Hematopoietic multipotent progenitor cell (in vitro differentiated cells): ENCODE results near the gene DHRS2. TPM values are rescaled to one million over a fixed set of nuclear protein-coding genes. Genes with fewer than 3 reads are reported as not detected.
"Not testable (repeated sequence)": the region's sequence is repeated elsewhere in the genome, so short reads cannot be mapped to it uniquely, and the experiment has no call there.

Experiments used
- DNase-seq, 3 donors: peaks; one replicate each; pipeline ENCODE4 v3.0.0-alpha.2; 2011 to 2015; ENCODE audit warnings: low read depth in 2 of 3, low spot score in 2 of 3
- total RNA-seq: library from RNA; depleted of rRNA; stranded (reverse); fragments of >200 nt; gene quantifications from one replicate; pipeline ENCODE4 v1.2.3, GENCODE V29; 2012

DHRS2 gene
- total RNA-seq, 1 donor = under 0.01 TPM

DNA sequence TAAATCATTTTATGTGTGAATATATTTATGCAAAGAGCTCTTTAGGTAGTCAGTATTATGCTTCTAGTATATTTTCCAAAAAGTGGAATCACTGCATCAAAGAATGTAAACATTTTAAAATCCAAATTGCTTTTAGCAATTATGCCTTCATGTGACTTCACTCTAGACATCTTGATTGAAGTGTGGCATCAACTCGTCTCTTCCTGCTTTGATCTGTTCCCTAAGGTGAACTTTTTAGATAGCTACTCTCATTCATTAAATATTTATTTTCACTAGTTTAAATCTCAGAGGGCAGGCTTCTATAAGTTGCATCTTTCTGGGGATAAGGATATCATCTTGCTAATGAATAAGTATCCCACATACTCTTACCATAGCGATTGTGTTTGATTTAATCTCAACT is 39.2 kb downstream of the DHRS2 start:
- DNase-seq = no peak

DNA sequence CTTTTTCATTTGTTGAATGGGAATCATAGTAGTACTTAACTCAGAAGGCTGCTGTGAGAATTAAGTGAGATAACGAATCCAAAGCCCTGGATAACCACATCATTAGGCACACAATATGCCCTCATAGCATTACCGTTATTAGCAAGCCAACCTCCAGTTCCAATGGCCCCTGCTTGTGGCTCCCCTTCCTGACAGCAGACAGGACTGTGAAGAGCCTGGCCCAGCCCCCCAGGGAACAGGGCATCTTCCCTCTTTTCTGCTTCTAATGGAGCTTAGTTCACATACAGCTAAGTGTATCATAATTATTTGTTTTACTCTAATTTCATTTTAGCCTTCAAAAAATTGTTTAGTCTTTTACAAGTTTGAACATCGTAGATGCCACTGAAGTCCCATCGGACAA is 39.7 kb downstream of the DHRS2 start:
- DNase-seq = no peak

DNA sequence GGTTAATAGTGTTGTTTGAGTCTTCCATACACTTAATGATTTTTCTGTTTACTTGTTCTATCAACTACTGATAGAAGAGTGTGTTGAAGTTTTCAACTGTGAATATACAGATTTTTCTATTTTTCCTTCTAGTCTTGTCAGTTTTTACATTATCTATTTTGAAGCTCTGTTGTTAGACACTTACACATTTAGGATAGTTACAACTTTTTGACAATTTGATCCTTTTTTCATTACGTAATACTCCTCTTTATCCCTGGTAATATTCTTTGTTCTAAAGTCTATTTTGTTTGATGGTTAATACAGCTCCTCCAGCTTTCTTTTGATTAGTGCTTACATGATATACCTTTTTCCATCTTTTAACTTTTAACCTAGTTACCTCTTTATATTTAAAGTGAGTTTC is 45.2 kb downstream of the DHRS2 start:
- no peak for DNase-seq

DNA sequence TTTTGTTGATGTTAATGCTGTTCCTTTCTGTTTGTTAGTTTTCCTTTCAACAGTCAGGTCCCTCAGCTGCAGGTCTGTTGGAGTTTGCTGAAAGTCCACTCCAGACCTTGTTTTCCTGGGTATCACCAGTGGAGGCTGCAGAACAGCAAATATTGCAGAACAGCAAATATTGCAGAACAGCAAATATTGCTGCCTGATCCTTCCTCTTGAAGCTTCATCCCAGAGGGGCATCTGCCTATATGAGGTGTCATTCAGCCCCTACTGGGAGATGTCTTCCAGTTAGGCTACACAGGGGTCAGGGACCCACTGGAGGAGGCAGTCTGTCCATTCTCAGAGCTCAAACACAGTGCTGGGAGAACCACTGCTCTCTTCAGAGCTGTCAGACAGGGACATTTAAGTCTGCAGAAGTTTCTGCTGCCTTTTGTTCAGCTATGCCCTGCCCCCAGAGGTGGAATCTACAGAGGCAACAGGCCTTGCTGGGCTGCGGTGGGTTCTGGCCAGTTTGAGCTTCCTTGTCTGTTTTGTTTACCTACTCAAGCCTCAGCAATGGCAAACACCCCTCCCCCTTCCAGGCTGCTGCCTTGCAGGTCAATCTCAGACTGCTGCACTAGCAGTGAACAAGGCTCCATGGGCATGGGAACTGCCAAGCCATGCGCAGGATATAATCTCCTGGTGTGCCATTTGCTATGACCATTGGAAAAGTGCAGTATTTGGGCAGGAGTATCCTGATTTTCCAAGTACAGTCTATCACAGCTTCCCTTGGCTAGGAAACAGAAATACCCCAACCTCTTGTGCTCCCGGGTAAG is 53.7 kb downstream of the DHRS2 start:
- DNase-seq = not testable (repeated sequence)

DNA sequence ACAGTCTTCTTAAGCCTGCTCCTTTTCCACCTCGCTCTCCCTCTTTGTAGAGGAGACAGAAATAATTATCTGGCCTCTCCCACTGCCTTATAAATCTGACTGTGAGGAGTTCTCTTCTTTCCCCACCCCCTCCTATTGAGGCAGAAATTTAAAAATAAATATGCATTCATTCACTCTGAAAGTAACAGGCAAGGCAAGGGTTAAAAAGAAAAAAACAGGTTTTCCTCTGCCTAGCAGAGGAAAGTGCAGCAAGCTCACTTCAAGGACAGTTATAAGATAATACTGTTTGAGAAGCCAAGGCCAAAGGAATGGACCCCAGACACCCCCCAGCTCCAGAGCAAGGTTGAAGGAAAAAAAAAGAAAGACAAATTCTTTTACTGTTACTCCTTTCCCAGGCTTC is 56.3 kb downstream of the DHRS2 start:
- no peak for DNase-seq

DNA sequence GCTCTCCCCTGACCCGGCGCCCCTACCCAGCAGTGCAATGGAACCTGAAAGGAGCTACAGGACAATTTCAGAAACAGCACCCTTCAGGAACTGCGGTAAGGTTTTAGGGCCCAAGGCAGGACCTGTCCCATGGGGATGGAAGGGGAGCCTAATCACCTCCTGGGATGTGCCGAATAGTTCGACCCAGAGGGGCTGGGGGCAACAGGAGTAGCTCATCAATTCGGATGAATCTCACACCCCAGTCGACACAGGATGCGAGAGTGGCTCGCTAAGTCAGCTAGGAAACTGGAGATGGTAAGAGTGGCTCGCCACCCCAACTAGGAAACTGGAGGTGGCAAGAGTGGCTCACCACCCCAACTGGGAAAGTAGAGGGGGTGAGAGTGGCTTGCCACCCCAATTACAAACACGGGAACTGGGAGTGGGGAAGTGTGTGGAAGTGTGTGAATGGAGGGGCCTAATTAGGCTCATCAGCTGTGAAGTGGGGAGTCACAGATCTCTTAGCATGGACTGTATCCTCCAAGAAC is 57.1 kb downstream of the DHRS2 start:
- DNase-seq = no peak

DNA sequence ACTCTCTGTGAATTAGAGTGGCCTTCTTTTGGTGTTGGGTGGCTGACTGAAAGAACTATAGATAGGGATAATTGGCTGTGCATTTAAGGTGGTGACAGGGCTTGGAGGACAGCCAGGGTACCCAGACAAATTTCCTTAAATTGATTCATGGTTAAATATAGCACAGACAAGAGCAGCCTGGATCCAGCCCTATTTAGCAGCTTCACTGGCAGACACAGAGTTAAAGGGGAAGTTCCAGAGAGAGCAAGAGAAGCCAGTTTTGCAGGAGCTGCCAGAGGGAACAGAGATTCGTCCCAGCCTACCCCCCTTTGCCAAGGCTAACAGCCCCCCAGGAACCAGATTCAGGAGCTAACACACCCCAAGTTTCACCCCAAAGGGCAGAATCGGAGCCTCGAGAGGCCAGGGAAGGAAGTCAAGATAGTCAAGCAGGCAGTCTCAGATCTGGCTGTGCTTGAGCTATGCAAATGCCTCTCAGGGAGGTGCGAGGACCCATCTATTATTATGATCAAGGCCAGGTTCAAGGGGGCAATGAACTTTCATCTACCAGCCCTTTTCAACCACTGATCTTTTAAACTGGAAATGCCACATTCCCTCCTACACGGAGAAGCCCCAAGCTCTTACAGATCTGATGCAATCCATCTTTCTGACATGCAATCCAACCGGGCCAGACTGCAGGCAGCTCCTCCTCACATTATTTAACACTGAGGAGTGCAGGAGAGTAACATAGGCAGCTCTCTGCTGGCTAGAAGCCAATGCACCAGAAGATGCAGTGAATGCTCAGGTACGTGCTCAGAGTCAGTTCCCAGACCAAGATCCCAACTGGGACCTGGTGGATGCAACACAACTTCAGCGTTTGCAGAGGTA is 58.2 kb downstream of the DHRS2 start:
- no peak for DNase-seq

Other genes with a start within 250 kb of the DHRS2 start
- gene MYH6, start 228.1 kb upstream of the DHRS2 start, total RNA-seq = under 0.01 TPM
- gene MYH7, start 200.7 kb upstream of the DHRS2 start, total RNA-seq = not detected
- 23.7 TPM for gene NGDN, start 166.7 kb upstream of the DHRS2 start, total RNA-seq
- 0.81 TPM for gene ZFHX2, start 84.6 kb upstream of the DHRS2 start, total RNA-seq
- gene THTPA, start 80.1 kb upstream of the DHRS2 start, total RNA-seq = 15.9 TPM
- gene AP1G2, start 68.6 kb upstream of the DHRS2 start, total RNA-seq = 132 TPM
- 0.27 TPM for gene JPH4, start 57.6 kb upstream of the DHRS2 start, total RNA-seq